A549 treated with DMSO at 1 μM for 4 hours (cell line): Measurements from ENCODE around the gene PNCK. TPM values are rescaled to one million over a fixed set of nuclear protein-coding genes. Genes with fewer than 3 reads are reported as not detected.

Source experiments
- total RNA-seq: library from RNA; stranded (reverse); fragments of 200-300 nt; extraction: Qiagen RNA extraction; gene quantifications from 5 replicates; pipeline ENCODE4 v1.2.3, GENCODE V29; 2022; ENCODE audit warnings: low read depth

Gene PNCK
- 0.19 to 0.58 TPM (median 0.25 TPM) in 3 of 5 replicates, not detected in the others for total RNA-seq

DNA sequence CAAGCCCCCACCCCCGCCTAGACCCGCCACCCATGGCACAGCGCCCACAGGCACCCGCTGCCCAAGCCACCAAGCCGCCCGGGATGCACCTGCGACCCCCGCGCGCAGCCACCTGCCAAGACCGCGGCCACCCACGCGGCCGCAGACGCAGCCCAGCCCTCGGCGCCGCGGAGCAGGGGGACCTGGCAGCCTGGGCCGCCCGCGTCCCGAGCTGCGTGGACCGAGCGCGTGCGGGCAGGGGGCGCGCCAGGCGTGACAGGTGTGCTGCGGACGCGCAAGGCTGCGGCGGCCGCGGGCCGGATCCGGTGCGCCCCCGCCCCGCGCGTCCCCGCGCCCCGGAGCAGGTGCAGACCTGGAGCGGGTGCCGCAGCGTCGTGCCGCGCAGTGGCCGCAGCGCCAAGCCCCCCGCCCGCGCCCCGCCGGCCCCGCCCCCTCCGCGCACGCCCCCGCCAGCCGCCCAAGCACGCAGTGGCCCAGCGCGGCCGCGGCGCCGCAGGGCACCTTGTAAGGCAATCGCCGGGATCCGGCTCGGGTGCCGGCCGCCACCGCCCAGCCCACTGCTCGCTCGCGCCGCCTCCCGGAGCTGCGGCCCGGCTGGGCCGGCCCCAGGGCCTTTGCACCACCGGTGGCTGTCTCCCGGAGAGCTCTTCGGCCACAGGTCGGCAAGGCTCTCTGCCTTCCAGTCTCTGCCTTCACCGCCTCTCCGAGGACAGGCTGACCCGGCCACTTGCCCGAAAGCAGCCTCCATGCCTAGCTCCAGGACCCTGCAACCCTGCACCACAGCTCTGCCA is at the start of gene PNCK:
Gene PNCK, minus strand, starts transcription at position 386 of the 791 bp plus-strand sequence. CDS start 737 bp downstream, outside the sequence.

DNA sequence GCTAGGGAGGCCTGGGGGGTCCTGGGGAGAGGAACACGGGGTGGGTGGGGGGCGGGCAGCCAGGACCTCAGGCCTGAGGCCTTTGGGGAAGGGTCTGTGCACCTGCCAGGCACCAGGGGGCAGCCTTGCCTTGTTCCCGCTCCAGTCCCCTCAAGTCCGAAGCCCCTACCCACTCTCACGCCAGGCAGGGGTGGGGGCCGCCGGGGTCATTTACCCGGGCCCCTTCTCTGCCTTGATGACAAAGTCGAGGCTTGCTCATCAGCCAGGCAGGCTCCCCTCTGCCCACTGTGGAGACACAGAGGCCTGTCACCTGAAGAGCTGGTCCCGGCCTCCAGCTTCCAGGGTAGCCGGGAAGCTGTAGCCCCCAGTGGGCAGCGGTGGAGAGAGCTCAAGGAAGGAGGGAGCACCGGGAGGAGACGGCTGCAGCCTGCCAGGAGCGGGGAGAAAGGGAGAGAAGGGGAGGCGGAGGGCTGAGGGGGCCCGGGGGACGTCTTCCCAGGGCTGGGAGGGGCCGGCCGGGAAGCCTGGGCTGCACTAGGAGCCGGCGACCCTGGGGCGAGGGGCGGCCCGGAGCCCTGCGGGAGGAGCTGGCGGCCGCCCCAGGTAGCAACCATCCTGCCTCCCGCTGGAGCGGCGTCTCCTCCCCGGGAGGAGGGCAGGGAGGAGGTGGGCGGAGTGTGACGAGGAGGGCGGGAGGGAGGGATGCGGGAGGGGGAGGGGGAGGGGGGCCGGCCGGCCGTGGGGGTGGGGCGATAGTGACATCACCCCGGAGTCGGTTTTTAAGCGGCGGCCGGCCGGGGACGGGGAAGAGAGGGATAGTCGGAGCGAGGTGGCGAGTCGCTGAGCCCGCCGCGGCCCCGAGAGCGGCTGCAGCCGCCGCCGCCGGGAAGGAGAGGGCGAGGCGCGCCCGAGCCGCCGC is 13.8 kb upstream of the PNCK start, which contains the start of gene SLC6A8:
Gene SLC6A8, plus strand, starts transcription at position 806 of the 919 bp plus-strand sequence. CDS start 649 bp downstream, outside the sequence.

DNA sequence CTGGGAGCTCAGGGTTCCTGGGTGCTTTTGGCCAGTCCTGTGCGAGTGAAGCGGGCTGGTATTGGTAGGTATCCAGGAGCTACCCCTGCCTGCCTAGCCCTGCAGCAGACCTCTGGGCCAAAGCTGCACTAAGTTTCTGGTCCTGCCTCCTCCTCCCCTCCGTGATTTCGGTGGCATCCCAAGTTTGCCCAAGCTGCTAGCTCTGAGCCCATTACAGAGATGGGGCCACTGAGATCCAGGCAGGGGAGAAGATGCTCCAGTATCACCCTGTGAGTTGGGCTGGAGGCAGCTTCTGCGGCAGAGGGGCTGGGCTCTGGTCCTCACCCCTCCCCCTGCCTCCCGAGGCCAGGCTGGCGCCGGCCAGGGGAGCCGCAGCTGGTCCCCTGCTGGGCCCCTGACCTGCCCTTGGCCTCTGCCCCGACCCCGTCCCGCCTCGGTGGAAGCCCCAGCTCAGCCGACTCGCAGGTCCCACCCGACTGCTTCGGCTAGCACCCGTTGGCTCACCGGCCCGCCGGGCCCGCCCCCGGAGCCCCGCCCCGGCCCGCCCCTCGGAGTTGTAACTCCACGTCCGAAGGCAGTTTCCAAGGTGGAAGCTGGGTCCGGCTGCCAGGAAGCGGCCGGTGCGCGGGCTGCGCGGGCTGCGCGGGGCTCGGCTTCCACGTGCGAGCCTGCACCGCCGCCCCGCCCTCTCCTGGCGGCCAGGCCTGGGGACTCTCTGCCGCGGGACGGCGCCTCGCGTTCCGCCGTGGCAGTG is 26.8 kb downstream of the PNCK start, which contains the start of gene DUSP9:
Gene DUSP9, plus strand, starts transcription at position 584 of the 754 bp plus-strand sequence. CDS start 751 bp downstream, outside the sequence.

Other genes starting within 250 kb of the PNCK start
- 1.1 to 2.0 TPM (median 1.6 TPM) in 5 replicates for gene TREX2, start 227.8 kb downstream of the PNCK start, total RNA-seq
- 53.6 to 60.7 TPM (median 57.7 TPM) in 5 replicates for gene HAUS7, start 203.2 kb downstream of the PNCK start, total RNA-seq
- gene BGN, start 178.8 kb downstream of the PNCK start, total RNA-seq = not detected in 5 replicates
- 0.04 to 0.25 TPM (median 0.09 TPM) in 5 replicates for gene ATP2B3, start 156.2 kb downstream of the PNCK start, total RNA-seq
- gene CCNQ, start 74.7 kb downstream of the PNCK start, total RNA-seq = 37.2 to 55.3 TPM (median 50.7 TPM) in 5 replicates
- gene DUSP9, start 26.6 kb downstream of the PNCK start, total RNA-seq = 0.84 to 1.6 TPM (median 1.2 TPM) in 5 replicates
- gene SLC6A8, start 14.1 kb upstream of the PNCK start, total RNA-seq = 10.4 to 12.4 TPM (median 12.0 TPM) in 5 replicates
- gene BCAP31, start 50.6 kb upstream of the PNCK start, total RNA-seq = 335 to 456 TPM (median 363 TPM) in 5 replicates
- 2.4 to 4.1 TPM (median 3.4 TPM) in 5 replicates for gene ABCD1, start 51.0 kb upstream of the PNCK start, total RNA-seq
- gene PLXNB3, start 90.4 kb upstream of the PNCK start, total RNA-seq = 1.3 to 4.6 TPM (median 3.7 TPM) in 5 replicates
- 0.03 to 0.13 TPM (median 0.07 TPM) in 4 of 5 replicates, not detected in the other for gene SRPK3, start 107.2 kb upstream of the PNCK start, total RNA-seq
- 53.9 to 64.2 TPM (median 61.9 TPM) in 5 replicates for gene IDH3G, start 120.6 kb upstream of the PNCK start, total RNA-seq
- gene SSR4, start 120.9 kb upstream of the PNCK start, total RNA-seq = 379 to 436 TPM (median 396 TPM) in 5 replicates
- gene PDZD4, start 156.7 kb upstream of the PNCK start, total RNA-seq = 3.2 to 4.1 TPM (median 3.4 TPM) in 5 replicates
- 21.2 to 25.8 TPM (median 21.8 TPM) in 5 replicates for gene L1CAM, start 212.4 kb upstream of the PNCK start, total RNA-seq
- 0.07 to 0.10 TPM (median 0.09 TPM) in 4 of 5 replicates, not detected in the other for gene AVPR2, start 230.9 kb upstream of the PNCK start, total RNA-seq